AG04449 (cell line): Measurements from ENCODE around the gene IQGAP2.
A peak's percentile ranks its signal among the peaks of the same experiment; 100 is the strongest.

Experiments used
- CTCF ChIA-PET: fragments of 350-600 bp; formaldehyde crosslinking; extraction: SDS; loops from one replicate; lab custom pipeline; 2021; ENCODE audit warnings: antibody characterized with exemption; lab: Yijun Ruan, JAX
- POLR2A ChIA-PET: fragments of 400-600, 350-600 bp; formaldehyde crosslinking; extraction: SDS; loops from one replicate; lab custom pipeline; 2020; ENCODE audit warnings: antibody characterized with exemption, inconsistent platforms; lab: Yijun Ruan, JAX
- DNase-seq: peaks from one replicate; pipeline ENCODE4 v3.0.0-alpha.2; 2010; ENCODE audit warnings: low read depth, low spot score
- H3K4me3 ChIP-seq: 2 replicates; pipeline ENCODE4 v1.5.1; 2011; ENCODE audit warnings: low read depth, mild to moderate bottlenecking, control low read depth, low read length
- TF ChIP-seq, protein P1 (sequence below): IDR thresholded peaks from one replicate; pipeline ENCODE4 v1.5.1; 2011; ENCODE audit warnings: mild to moderate bottlenecking, moderate library complexity, low read length, control low read depth, inconsistent platforms; ENCODE audit not compliant: insufficient read depth; ENCODE audit errors: missing control alignments

IQGAP2 gene

DNA sequence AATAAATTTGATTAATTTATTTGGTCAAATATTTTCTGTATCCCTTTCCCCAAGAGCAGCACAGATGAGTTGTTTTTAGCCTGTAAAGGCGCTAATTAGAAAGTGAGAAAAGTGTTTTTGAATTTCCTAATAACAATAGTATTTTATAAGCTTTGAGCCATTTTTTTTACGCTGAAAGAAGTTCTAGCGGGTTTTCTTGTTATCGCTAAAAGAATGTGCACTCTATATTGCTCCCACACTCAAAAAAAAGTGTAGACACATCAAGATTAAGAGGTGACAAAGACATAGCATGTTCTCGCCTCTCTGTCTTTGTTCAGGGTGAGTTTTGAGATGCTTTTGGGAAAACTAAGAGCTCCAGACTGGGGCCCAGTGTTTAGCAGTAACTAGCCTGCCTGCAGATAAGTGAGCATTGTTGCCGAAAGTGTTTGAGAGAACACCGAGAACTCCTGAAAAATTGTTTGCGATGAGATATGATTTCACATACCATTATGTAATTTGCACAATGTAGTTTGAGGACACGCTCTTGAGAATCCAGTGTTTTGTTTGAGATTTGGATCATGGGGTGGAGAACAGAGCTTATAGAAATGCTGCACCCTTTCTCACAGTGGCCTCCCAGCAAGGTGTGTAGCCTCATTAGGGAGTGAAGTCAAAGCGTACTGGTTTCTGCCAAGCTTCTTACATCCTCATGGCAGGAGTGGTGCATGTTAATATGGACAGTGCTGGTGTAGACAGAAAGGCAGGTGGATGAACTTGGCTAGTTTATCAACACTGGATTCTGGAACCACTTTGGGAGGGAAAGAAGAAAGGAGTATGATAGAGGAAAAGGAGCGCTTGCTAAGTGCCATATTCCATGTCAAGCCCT is 314.4 kb downstream of the IQGAP2 start:
- peak overlapping the region; percentile 87 for H3K4me3 ChIP-seq
- TF ChIP-seq, protein P1, sequence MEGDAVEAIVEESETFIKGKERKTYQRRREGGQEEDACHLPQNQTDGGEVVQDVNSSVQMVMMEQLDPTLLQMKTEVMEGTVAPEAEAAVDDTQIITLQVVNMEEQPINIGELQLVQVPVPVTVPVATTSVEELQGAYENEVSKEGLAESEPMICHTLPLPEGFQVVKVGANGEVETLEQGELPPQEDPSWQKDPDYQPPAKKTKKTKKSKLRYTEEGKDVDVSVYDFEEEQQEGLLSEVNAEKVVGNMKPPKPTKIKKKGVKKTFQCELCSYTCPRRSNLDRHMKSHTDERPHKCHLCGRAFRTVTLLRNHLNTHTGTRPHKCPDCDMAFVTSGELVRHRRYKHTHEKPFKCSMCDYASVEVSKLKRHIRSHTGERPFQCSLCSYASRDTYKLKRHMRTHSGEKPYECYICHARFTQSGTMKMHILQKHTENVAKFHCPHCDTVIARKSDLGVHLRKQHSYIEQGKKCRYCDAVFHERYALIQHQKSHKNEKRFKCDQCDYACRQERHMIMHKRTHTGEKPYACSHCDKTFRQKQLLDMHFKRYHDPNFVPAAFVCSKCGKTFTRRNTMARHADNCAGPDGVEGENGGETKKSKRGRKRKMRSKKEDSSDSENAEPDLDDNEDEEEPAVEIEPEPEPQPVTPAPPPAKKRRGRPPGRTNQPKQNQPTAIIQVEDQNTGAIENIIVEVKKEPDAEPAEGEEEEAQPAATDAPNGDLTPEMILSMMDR, result no peak
- no peak for DNase-seq
- ChIA-PET POLR2A (no interaction called here), CTCF (interaction anchor here (1.0 to 2.3 kb wide), 7 partner anchors 20 to 108 kb away, joined by 3 to 8 read pairs (median 3); no protein-coding TSS in a partner anchor)

GRCh38 chr5:76718381-76718832 is 315.3 kb downstream of the IQGAP2 start:
- ChIA-PET CTCF (interaction anchor here (2.3 kb wide), 1 partner anchor 56 kb away, joined by 7 read pairs; no protein-coding TSS in a partner anchor), POLR2A (no interaction called here)
- DNase-seq, result no peak
- H3K4me3 ChIP-seq, result no peak overlapping the region
- TF ChIP-seq, protein P1, result no peak

GRCh38 chr5:76718880-76719279 is 315.8 kb downstream of the IQGAP2 start:
- DNase-seq, result no peak
- no peak overlapping the region for H3K4me3 ChIP-seq
- ChIA-PET CTCF (interaction anchor here (1.4 to 2.3 kb wide), 2 partner anchors 15 to 56 kb away, joined by 3 to 7 read pairs; no protein-coding TSS in a partner anchor), POLR2A (no interaction called here)
- TF ChIP-seq, protein P1, result no peak

DNA sequence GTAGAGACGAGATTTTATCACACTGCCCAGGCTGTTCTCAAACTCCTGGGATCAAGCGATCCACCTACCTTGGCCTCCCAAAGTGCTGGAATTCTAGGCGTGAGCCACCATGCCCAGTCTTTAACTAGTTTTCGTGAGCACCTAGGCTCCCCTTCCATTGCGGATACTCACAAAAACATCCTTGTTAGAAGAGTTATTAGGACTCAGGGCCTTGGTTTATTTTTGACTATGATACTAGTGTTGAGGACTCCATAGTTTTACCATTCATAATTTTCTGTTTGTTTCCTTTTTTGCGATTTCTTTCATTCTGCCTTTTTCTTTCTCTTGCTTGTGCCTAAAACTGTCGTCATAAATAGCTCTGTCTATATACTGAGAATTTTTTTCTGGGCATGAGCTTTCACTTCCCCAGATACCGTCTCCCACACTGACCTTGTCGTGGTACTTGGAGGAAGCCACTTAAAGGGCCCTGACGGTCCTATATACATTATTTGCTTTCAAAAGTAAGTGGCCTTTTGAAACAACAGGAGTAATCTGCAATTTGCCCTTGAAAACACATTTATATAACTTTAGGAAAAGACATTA is 318.0 kb downstream of the IQGAP2 start:
- no peak for DNase-seq
- ChIA-PET POLR2A (interaction anchor here (0.6 kb wide), 1 partner anchor 86 kb away, joined by 3 read pairs; no protein-coding TSS in a partner anchor), CTCF (no interaction called here)

GRCh38 chr5:76723266-76723665 is 320.2 kb downstream of the IQGAP2 start:
- TF ChIP-seq, protein P1, result no peak
- H3K4me3 ChIP-seq, result no peak overlapping the region
- POLR2A ChIA-PET, result no interaction called here
- no peak for DNase-seq
- CTCF ChIA-PET, result interaction anchor here (0.8 to 1.0 kb wide), 2 partner anchors 14 to 51 kb away, joined by 3 to 4 read pairs; no protein-coding TSS in a partner anchor

More for the DNA sequence above, 318.0 kb downstream of the IQGAP2 start:
- TF ChIP-seq, protein P1, result no peak
- no peak overlapping the region for H3K4me3 ChIP-seq

DNA sequence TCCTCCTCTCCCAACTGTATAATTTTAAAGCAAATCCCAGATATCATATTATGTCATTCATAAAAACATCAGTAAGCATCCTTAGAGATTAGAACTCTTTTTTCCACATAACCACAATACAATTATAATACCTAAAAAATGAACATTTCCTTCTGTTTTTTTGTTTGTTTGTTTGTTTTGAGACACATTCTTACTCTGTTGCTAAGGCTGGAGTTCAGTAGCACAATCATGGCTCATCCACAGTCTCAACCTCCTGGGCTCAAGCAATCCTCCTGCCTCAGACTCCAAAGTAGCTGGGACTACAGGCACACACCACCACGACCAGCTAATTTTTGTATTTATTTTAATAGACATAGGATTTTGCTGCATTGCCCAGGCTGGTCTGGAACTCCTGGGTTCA is 320.8 kb downstream of the IQGAP2 start:
- no peak overlapping the region for H3K4me3 ChIP-seq
- ChIA-PET POLR2A (no interaction called here), CTCF (interaction anchor here (0.8 to 1.0 kb wide), 2 partner anchors 13 to 50 kb away, joined by 3 to 4 read pairs; no protein-coding TSS in a partner anchor)
- DNase-seq, result no peak
- TF ChIP-seq, protein P1, result no peak
